HG03108 (cell line): ENCODE measurements around the gene KISS1R.
"Not testable (repeated sequence)": the region's sequence is repeated elsewhere in the genome, so short reads cannot be mapped to it uniquely, and the experiment has no call there.

Experiments used
- ATAC-seq: cut with Tn5 transposase; IDR thresholded peaks from one replicate; pipeline ENCODE4 v1.9.1; 2021; ENCODE audit warnings: moderate library complexity; ENCODE audit not compliant: unreplicated experiment

The KISS1R gene

GRCh38 chr19:917323-918151, at the start of gene KISS1R:
Gene KISS1R, plus strand, starts transcription at chr19:917333. Its CDS starts 170 bp downstream, at chr19:917503.
- no peak for ATAC-seq

GRCh38 chr19:867855-868457, 49.2 kb upstream of the KISS1R start:
- no peak for ATAC-seq

GRCh38 chr19:868458-869244, 48.5 kb upstream of the KISS1R start:
- no peak for ATAC-seq

GRCh38 chr19:869245-870177, 47.6 kb upstream of the KISS1R start:
- ATAC-seq: no peak

GRCh38 chr19:870314-870713, 46.8 kb upstream of the KISS1R start:
- ATAC-seq: no peak

- ATAC-seq: no peak
These were observed 46.2 kb upstream of the KISS1R start for GRCh38 chr19:870963-871401.

- ATAC-seq: no peak
These were observed 45.5 kb upstream of the KISS1R start for GRCh38 chr19:871446-872265.

GRCh38 chr19:872266-872951, 44.7 kb upstream of the KISS1R start:
- ATAC-seq: no peak

- no peak for ATAC-seq
These were observed 44.0 kb upstream of the KISS1R start for GRCh38 chr19:873084-873483.

- ATAC-seq: no peak
These were observed 43.5 kb upstream of the KISS1R start for GRCh38 chr19:873561-874041.

GRCh38 chr19:875265-875879, 41.8 kb upstream of the KISS1R start:
- no peak for ATAC-seq

- no peak for ATAC-seq
These were observed 41.0 kb upstream of the KISS1R start for GRCh38 chr19:876089-876488.

- ATAC-seq: no peak
These were observed 40.3 kb upstream of the KISS1R start for GRCh38 chr19:876780-877314.

- ATAC-seq: not testable (repeated sequence)
These were observed 39.0 kb upstream of the KISS1R start for GRCh38 chr19:877992-878660.

GRCh38 chr19:878751-879561, 38.2 kb upstream of the KISS1R start:
- ATAC-seq: not testable (repeated sequence)

GRCh38 chr19:879711-880438, 37.3 kb upstream of the KISS1R start:
- ATAC-seq: no peak
